CD4-positive, alpha-beta T cell treated with Interleukin-10 for 1 hour (primary cell): ENCODE measurements around the gene SCD5.

Experiments used
- DNase-seq: peaks from one replicate; pipeline ENCODE4 v3.0.0-alpha.2; 2020

SCD5 gene

GRCh38 chr4:82584931-82585330 lies 213.7 kb downstream of the SCD5 start:
- DNase-seq: no peak

- DNase-seq: no peak
These were observed 214.6 kb downstream of the SCD5 start for GRCh38 chr4:82583897-82584587.

GRCh38 chr4:82579932-82580331 lies 218.7 kb downstream of the SCD5 start:
- no peak for DNase-seq
